Small intestine (tissue), 7 donors: Measurements from ENCODE around the gene PDLIM5. TPM values are rescaled to one million over a fixed set of nuclear protein-coding genes. Genes with fewer than 3 reads are reported as not detected.

Experiments
- DNase-seq, 2 donors: peaks; one replicate each; pipeline versions ENCODE4 v3.0.0 to v3.0.0-alpha.2; 2013
- FAIRE-seq: peaks from 2 replicates; lab custom pipeline; 2012; peaks lifted over from hg19 to GRCh38; lab: Jason Lieb, UNC
- H3K27ac ChIP-seq, 3 donors: one replicate each; pipeline ENCODE4 v1.5.1; 2013; ENCODE audit warnings: low read length in 2 of 3, mild to moderate bottlenecking in 2 of 3, control low read depth in 1 of 3, inconsistent platforms in 1 of 3, low read depth in 1 of 3, moderate library complexity in 1 of 3
- H3K27me3 ChIP-seq, 3 donors: one replicate each; pipeline ENCODE4 v1.6.1; 2013; ENCODE audit warnings: low read length in 3 of 3, inconsistent platforms in 1 of 3; ENCODE audit not compliant: control insufficient read depth in 3 of 3, insufficient read depth in 3 of 3
- H3K36me3 ChIP-seq, 3 donors: one replicate each; pipeline ENCODE4 v1.6.1; 2013; ENCODE audit warnings: low read length in 3 of 3, inconsistent platforms in 1 of 3, low read depth in 1 of 3, mild to moderate bottlenecking in 1 of 3, moderate library complexity in 1 of 3; ENCODE audit not compliant: control insufficient read depth in 3 of 3, insufficient read depth in 2 of 3
- H3K4me1 ChIP-seq, 3 donors: one replicate each; pipeline ENCODE4 v1.6.1; 2013; ENCODE audit warnings: low read length in 2 of 3, inconsistent platforms in 1 of 3, low read depth in 1 of 3, mild to moderate bottlenecking in 1 of 3, moderate library complexity in 1 of 3; ENCODE audit not compliant: control insufficient read depth in 3 of 3, insufficient read depth in 2 of 3
- H3K4me3 ChIP-seq, 3 donors: one replicate each; pipeline ENCODE4 v1.5.1; 2013; ENCODE audit warnings: low read length in 3 of 3, control low read depth in 1 of 3, inconsistent platforms in 1 of 3, low read depth in 1 of 3, mild to moderate bottlenecking in 1 of 3, moderate library complexity in 1 of 3
- H3K9me3 ChIP-seq, 2 donors: one replicate each; pipeline ENCODE4 v1.6.1; 2013; ENCODE audit warnings: low read depth in 1 of 2, low read length in 1 of 2; ENCODE audit not compliant: control insufficient read depth in 2 of 2, insufficient read depth in 1 of 2
- WGBS, 3 donors: extraction: QIAGEN DNeasy Blood & Tissue Kit; methylation state at CpG; one replicate each; pipeline ENCODE4 v1.1.7; 2013; 5-methylcytosine and 5-hydroxymethylcytosine counted together
- polyA plus RNA-seq, 4 donors: library from polyadenylated mRNA; stranded (reverse) in 3 of 4; unstranded in 1 of 4; fragments of 200-250 nt in 3 of 4; fragments of 120-200 nt in 1 of 4; gene quantifications; one replicate each; pipeline versions ENCODE4 v1.2.1 to v1.2.3, GENCODE V29; 2013
- donor health status: healthy with polysubstance abuse.
- donor health status: control.
- donor health status: control.
- donor health status: Bipolar disorder and iron deficiency.
- donor health status: healthy.

The PDLIM5 gene
- polyA plus RNA-seq, 4 donors = 26.6 to 106 (median 61.5) TPM

DNA sequence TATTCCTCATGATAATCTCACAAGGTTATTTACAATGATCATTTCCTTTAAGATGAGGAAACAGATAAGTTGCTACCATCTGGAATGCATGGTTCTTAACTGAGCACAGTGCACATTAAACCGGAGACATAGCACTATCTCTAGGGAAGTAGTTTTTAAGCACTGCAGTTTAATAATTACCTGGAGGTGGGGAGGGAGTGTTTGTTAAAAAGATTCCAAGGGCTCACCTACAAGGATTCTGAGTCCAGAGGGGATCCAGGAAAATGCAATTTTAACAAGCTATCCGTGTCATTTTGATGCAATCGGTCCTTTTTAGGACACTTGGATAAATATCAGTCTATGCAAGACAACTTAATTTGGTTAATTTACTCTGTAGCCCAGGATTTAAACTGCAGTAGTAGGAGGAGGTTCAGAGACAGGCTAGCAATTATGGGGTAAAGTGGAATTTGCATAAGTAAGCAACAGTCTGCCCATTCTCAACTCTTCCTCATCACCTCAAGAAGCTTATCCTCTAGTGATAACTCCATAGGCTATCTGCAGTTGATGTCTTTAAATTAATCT is 2.8 kb upstream of the PDLIM5 start:
- Histone ChIP-seq H3K4me3 (no peak overlapping the region), H3K4me1 (peaks cover 0 to 17% (median 4%) of the 10 kb centered on the region in 3 donors), H3K36me3 (no peaks in the 10 kb centered on the region), H3K9me3 (no peaks in the 10 kb centered on the region), H3K27ac (peak overlapping the region in 1 of 3 donors; percentile 9), H3K27me3 (no peaks in the 10 kb centered on the region)
- FAIRE-seq (no peak), DNase-seq (peak; percentile 63 to 64)
- 17 to 58% (median 37%) methylated on average over 3 of the region's 3 CpGs for WGBS, 3 donors

DNA sequence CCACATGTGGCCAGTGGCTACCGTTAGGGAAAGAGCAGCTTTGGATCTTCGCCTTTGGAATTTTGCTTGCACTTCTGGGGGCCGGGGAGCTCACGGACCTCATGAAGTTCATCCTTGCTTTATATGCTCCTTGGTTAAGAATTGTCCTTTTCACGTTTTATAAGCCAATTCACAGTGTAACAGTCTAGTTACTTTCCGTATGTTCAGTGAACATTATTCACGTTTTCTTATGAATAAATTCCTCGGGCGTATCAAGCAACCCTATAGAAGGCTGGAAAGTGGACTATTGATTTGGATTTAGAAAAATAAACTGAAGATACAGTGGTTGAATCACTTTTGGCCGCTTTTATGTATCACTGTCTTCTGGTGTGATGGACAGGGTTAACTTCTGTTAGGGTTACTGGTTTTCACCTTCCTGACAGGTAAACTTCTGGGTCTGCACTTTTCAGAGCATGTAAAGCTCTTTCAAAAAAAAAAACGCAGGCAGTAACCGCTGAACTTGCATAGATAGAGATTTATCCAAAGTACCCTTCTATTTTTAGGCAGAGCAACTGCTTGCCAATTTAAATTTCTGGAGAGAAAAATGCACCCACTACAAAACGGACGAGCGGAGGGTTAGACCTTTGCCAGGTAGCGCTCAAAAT is 569 bp upstream of the PDLIM5 start:
- peaks cover 0 to 2% (median 0%) of the 10 kb centered on the region in 3 donors for H3K36me3 ChIP-seq
- no peaks in the 10 kb centered on the region for H3K27me3 ChIP-seq
- no peaks in the 10 kb centered on the region for H3K9me3 ChIP-seq
- H3K4me1 ChIP-seq = peaks cover 0 to 19% (median 4%) of the 10 kb centered on the region in 3 donors
- H3K27ac ChIP-seq = peak overlapping the region in 1 of 3 donors; percentile 75
- WGBS, 3 donors = 2 to 9% (median 8%) methylated on average over 16 of the region's 16 CpGs
- no peak for DNase-seq
- no peak for FAIRE-seq
- peak overlapping the region in 2 of 3 donors; percentile 50 to 83 for H3K4me3 ChIP-seq

- no peak for FAIRE-seq
- peaks cover 0 to 5% (median 0%) of the 10 kb centered on the region in 3 donors for H3K36me3 ChIP-seq
- peak overlapping the region; percentile 95 to 99 (median 98) for H3K27ac ChIP-seq
- peak; percentile 79 to 89 for DNase-seq
- no peaks in the 10 kb centered on the region for H3K27me3 ChIP-seq
- peak overlapping the region; percentile 83 to 96 (median 89) for H3K4me3 ChIP-seq
- WGBS, 3 donors = 1 to 4% (median 4%) methylated on average over 26 of the region's 26 CpGs
- H3K9me3 ChIP-seq = no peaks in the 10 kb centered on the region
- peaks cover 2 to 22% (median 4%) of the 10 kb centered on the region in 3 donors for H3K4me1 ChIP-seq
These were observed 982 bp downstream of the PDLIM5 start for GRCh38 chr4:94452476-94453371.

GRCh38 chr4:94453391-94453963 is 1.7 kb downstream of the PDLIM5 start:
- peak overlapping the region; percentile 95 to 99 (median 98) for H3K27ac ChIP-seq
- FAIRE-seq = peak; percentile 71

GRCh38 chr4:94454405-94454804 is 2.7 kb downstream of the PDLIM5 start:
- no peaks in the 10 kb centered on the region for H3K27me3 ChIP-seq
- peak overlapping the region in 2 of 3 donors; percentile 50 to 89 for H3K4me3 ChIP-seq
- WGBS, 3 donors = 13 to 57% (median 47%) methylated on average over 2 of the region's 2 CpGs
- DNase-seq = peak; percentile 39 to 49
- peaks cover 0 to 7% (median 0%) of the 10 kb centered on the region in 3 donors for H3K36me3 ChIP-seq
- FAIRE-seq = no peak
- peaks cover 0 to 15% (median 6%) of the 10 kb centered on the region in 3 donors for H3K4me1 ChIP-seq
- H3K9me3 ChIP-seq = no peaks in the 10 kb centered on the region
- H3K27ac ChIP-seq = peak overlapping the region; percentile 68 to 99 (median 68)

More at GRCh38 chr4:94453391-94453963, 1.7 kb downstream of the PDLIM5 start:
- H3K36me3 ChIP-seq = peaks cover 0 to 7% (median 0%) of the 10 kb centered on the region in 3 donors
- peaks cover 2 to 17% (median 5%) of the 10 kb centered on the region in 3 donors for H3K4me1 ChIP-seq
- no peaks in the 10 kb centered on the region for H3K9me3 ChIP-seq
- H3K27me3 ChIP-seq = no peaks in the 10 kb centered on the region
- peak overlapping the region; percentile 33 to 89 (median 83) for H3K4me3 ChIP-seq
- DNase-seq = peak; percentile 88 to 89
- WGBS, 3 donors = 12 to 58% (median 24%) methylated on average over 7 of the region's 7 CpGs

DNA sequence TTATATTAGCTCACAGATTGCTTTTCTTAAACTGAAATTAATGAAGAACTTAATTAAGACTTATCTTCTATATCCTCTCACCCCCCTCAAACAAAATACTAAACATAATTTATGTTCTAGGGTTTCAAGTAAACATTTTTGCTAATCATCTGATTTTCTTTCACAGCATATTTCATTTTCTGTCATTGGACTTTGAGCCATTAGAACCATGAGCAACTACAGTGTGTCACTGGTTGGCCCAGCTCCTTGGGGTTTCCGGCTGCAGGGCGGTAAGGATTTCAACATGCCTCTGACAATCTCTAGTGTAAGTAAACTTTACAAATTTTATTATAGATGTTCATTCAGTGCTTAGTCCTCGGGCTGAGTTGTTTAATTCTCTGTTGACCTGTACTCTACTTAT is 3.3 kb downstream of the PDLIM5 start:
- H3K36me3 ChIP-seq = peaks cover 0 to 7% (median 0%) of the 10 kb centered on the region in 3 donors
- FAIRE-seq (peak; percentile 78), DNase-seq (peak; percentile 85 to 88)
- H3K4me1 ChIP-seq = peaks cover 0 to 15% (median 10%) of the 10 kb centered on the region in 3 donors
- H3K27me3 ChIP-seq = no peaks in the 10 kb centered on the region
- 16 to 53% (median 35%) methylated on average over 3 of the region's 3 CpGs for WGBS, 3 donors
- no peaks in the 10 kb centered on the region for H3K9me3 ChIP-seq
- peak overlapping the region in 1 of 3 donors; percentile 99 for H3K27ac ChIP-seq
- H3K4me3 ChIP-seq = peak overlapping the region in 1 of 3 donors; percentile 23

DNA sequence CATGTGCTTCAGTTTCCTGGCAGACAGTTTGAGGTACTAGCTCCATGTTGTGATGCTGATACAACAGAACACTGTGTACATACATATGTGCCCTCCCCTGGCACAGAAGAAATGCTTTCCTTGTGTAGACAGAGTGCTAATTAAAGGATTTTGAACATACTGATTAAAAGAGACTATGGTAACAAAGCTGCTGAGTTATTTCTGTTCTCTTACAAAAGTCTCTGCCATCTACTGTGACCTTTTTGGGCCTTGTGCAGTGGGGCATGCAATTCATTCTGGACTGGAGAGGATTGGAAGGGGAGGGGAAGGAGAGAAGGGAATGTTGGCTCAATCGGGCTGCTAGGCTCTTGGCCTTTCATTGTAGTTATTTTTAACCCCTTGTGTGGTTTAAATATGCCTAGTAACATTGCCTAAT is 6.0 kb downstream of the PDLIM5 start:
- no peaks in the 10 kb centered on the region for H3K9me3 ChIP-seq
- no peaks in the 10 kb centered on the region for H3K27me3 ChIP-seq
- H3K4me3 ChIP-seq = peak overlapping the region in 1 of 3 donors; percentile 11
- H3K27ac ChIP-seq = peak overlapping the region in 2 of 3 donors; percentile 13 to 54
- 7 to 25% (median 15%) methylated on average over 1 of the region's 1 CpG for WGBS, 3 donors
- H3K4me1 ChIP-seq = peaks cover 5 to 15% (median 10%) of the 10 kb centered on the region in 3 donors
- DNase-seq = no peak
- H3K36me3 ChIP-seq = peaks cover 0 to 7% (median 0%) of the 10 kb centered on the region in 3 donors
- FAIRE-seq = no peak
